GM12873 (cell line): ENCODE results near the gene ADGRV1.

Source experiments
- CTCF ChIP-seq: IDR thresholded peaks from 2 replicates; pipeline ENCODE4 v1.5.1; 2012; ENCODE audit warnings: low read depth, mild to moderate bottlenecking, moderate library complexity, low read length, control low read depth; ENCODE audit not compliant: insufficient read depth; ENCODE audit errors: missing control alignments

Gene ADGRV1

GRCh38 chr5:91101600-91102379 is 543.2 kb downstream of the ADGRV1 start:
- TF ChIP-seq CTCF: peak; percentile 79

GRCh38 chr5:91103353-91104061 is 544.9 kb downstream of the ADGRV1 start:
- TF ChIP-seq CTCF: no peak

DNA sequence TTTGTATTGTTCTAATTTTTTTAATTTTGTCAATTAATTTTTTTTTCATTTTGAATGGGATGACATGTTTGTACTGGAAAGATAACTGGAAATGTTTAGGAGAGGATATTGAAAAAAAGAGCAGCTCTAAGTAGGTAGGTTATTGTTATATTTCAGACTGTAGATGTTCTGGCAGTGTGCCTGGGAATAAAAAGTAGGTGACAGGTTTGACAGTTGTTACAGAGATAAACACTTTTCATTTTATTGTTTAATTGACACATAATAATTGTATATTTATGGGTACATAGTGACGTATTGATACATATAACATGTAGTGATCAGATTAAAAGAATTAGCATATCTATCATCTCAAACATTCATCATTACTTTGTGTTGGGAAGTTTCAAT is 545.5 kb downstream of the ADGRV1 start:
- no peak for TF ChIP-seq CTCF

DNA sequence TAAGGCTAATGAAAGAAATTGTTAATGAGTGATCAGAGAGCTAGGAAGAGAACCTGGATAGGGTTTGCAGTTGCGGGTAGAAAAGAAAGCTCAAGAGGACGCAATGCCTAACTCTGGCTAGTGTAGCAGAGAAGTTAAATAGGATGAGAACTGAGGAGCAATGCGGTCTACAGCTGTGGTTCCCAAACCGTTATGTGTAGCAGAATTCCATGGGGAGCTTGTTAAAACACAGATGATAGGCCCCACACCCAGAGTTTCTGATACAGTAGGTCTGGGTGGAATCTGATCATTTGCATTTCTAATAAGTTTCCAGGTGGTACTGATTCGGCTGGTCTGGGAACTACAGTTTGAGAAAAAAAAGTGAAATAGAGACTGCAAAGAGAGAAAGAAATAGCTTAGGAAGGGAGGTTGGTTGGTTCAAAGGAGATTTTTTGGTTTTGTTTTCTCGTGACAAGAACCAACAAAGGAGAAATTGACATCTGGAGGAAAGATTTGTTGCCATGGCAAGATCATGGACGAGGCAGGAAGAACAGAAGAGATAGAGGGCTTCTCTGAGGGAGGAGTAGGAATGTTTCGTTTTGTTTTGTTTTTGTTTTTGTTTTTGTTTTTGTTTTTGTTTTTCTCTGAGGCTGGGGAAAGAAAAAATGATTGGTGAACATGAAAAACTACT is 548.4 kb downstream of the ADGRV1 start:
- no peak for TF ChIP-seq CTCF

GRCh38 chr5:91109634-91110033 is 551.0 kb downstream of the ADGRV1 start:
- no peak for TF ChIP-seq CTCF

GRCh38 chr5:91110686-91111085 is 552.1 kb downstream of the ADGRV1 start:
- no peak for TF ChIP-seq CTCF
